Lower leg skin (tissue), 4 donors: ENCODE results near the gene LACTBL1. TPM values are rescaled to one million over a fixed set of nuclear protein-coding genes. Genes with fewer than 3 reads are reported as not detected.

ENCODE experiments used
- DNase-seq, 2 donors: peaks; one replicate each; pipeline ENCODE4 v3.0.0-alpha.2; 2019; ENCODE audit warnings: low spot score in 2 of 2
- H3K4me3 ChIP-seq: fragments of 200-600 bp; sonication (generic); 2 replicates; pipeline ENCODE4 v1.5.1; 2017; ENCODE audit warnings: mild to moderate bottlenecking, low read depth; ENCODE audit not compliant: poor library complexity, severe bottlenecking
- POLR2A ChIP-seq, 2 donors: fragments of 450-650 bp; IDR thresholded peaks; one replicate each; pipeline ENCODE4 v1.6.1; 2016 to 2017; ENCODE audit warnings: antibody characterized with exemption in 2 of 2, mild to moderate bottlenecking in 1 of 2, moderate library complexity in 1 of 2
- WGBS, 2 donors: methylation state at CpG; one replicate each; pipeline ENCODE4 v1.1.5; 2018; 5-methylcytosine and 5-hydroxymethylcytosine counted together
- intact Hi-C: fragments of 100-400 bp; cut with DNase I; formaldehyde crosslinking; loops from one replicate; pipeline ENCODE4 v1.15.0; 2023; ENCODE audit warnings: low total_unique reads
- total RNA-seq, 4 donors: library from RNA; depleted of rRNA; stranded (reverse); fragments of >200 nt; gene quantifications; one replicate each; pipeline ENCODE4 v1.1.0, GENCODE V29; 2016
- TF ChIP-seq, protein P1 (sequence below), 3 donors: fragments of 450-650 bp; IDR thresholded peaks; one replicate each; pipeline ENCODE4 v1.5.1; 2016; ENCODE audit warnings: antibody characterized with exemption in 3 of 3, mild to moderate bottlenecking in 3 of 3, moderate library complexity in 2 of 3

Gene LACTBL1
- total RNA-seq, 4 donors from 2014 or later, result not detected

DNA sequence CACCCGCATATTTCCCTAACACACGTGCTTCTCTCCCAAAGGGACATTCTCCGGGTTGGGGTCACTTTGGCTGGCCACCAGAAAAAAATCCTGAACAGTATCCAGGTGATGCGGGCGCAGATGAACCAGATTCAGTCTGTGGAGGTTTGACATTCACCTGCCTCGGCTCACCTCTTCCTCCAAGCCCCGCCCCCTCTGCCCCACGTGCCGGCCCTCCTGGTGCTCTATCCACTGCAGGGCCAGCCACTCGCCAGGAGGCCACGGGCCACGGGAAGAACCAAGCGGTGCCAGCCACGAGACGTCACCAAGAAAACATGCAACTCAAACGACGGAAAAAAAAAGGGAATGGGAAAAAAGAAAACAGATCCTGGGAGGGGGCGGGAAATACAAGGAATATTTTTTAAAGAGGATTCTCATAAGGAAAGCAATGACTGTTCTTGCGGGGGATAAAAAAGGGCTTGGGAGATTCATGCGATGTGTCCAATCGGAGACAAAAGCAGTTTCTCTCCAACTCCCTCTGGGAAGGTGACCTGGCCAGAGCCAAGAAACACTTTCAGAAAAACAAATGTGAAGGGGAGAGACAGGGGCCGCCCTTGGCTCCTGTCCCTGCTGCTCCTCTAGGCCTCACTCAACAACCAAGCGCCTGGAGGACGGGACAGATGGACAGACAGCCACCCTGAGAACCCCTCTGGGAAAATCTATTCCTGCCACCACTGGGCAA lies 59.1 kb downstream of the LACTBL1 start:
- intact Hi-C loops, result no loop called here
- TF ChIP-seq, protein P1, sequence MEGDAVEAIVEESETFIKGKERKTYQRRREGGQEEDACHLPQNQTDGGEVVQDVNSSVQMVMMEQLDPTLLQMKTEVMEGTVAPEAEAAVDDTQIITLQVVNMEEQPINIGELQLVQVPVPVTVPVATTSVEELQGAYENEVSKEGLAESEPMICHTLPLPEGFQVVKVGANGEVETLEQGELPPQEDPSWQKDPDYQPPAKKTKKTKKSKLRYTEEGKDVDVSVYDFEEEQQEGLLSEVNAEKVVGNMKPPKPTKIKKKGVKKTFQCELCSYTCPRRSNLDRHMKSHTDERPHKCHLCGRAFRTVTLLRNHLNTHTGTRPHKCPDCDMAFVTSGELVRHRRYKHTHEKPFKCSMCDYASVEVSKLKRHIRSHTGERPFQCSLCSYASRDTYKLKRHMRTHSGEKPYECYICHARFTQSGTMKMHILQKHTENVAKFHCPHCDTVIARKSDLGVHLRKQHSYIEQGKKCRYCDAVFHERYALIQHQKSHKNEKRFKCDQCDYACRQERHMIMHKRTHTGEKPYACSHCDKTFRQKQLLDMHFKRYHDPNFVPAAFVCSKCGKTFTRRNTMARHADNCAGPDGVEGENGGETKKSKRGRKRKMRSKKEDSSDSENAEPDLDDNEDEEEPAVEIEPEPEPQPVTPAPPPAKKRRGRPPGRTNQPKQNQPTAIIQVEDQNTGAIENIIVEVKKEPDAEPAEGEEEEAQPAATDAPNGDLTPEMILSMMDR (IDR thresholded peaks at IDR 0.05), result no peak
- TF ChIP-seq POLR2A (IDR thresholded peaks at IDR 0.05), result no peak
- no peak overlapping the region for H3K4me3 ChIP-seq
- 72 to 76% methylated on average over 24 of the region's 24 CpGs for WGBS, 2 donors
- DNase-seq, result no peak

DNA sequence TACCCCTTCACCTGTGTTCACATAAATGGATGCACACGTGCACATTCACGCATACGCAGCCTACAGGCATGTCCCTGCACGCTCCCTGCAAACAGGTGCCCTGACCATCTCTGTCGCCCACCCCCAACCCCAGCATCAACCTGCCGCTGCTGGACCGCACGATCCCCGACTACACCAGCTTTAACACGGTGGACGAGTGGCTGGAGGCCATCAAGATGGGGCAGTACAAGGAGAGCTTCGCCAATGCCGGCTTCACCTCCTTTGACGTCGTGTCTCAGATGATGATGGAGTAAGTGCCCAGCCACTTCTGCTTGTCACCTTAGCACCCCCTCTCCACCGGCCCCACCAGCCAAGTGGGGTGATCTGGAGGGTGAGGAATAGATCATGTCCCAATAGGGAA lies 60.4 kb downstream of the LACTBL1 start:
- intact Hi-C loops, result no loop called here
- DNase-seq, result no peak
- H3K4me3 ChIP-seq, result no peak overlapping the region
- no peak for TF ChIP-seq POLR2A (IDR thresholded peaks at IDR 0.05)
- TF ChIP-seq, protein P1 (IDR thresholded peaks at IDR 0.05), result no peak
- WGBS, 2 donors, result 90 to 92% methylated on average over 16 of the region's 16 CpGs

DNA sequence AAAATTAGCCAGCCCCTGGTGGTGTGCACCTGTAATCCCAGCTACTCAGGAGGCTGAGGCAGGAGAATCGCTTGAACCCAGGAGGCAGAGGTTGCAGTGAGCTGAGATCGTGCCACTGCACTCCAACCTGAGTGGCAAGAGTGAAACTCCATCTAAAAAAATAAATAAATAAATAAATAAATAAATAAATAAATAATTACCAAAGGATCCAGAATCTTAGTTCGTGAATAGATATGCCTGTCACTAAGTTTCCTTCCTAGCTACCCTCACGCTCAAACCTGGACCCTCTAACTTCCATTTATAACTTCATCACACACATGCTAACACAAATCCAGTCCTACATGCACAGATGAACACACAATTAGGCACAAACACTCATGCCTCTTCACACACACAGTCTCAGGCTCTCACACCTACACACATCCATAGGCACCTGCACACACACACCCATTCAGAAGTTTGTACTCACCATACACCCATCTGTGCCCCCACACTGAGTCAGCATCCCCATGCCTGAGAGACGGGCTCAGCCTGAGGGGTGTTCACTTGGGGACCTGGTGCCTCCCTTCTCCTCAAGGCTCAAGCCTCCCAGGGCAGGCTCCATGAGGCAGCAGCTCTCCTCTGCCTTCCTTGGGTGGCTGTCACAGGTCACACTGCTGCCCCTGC lies 61.5 kb downstream of the LACTBL1 start:
- TF ChIP-seq, protein P1 (IDR thresholded peaks at IDR 0.05), result no peak
- no peak for TF ChIP-seq POLR2A (IDR thresholded peaks at IDR 0.05)
- DNase-seq, result no peak
- WGBS, 2 donors, result 87 to 92% methylated on average over 5 of the region's 5 CpGs
- intact Hi-C loops, result no loop called here
- H3K4me3 ChIP-seq, result no peak overlapping the region

DNA sequence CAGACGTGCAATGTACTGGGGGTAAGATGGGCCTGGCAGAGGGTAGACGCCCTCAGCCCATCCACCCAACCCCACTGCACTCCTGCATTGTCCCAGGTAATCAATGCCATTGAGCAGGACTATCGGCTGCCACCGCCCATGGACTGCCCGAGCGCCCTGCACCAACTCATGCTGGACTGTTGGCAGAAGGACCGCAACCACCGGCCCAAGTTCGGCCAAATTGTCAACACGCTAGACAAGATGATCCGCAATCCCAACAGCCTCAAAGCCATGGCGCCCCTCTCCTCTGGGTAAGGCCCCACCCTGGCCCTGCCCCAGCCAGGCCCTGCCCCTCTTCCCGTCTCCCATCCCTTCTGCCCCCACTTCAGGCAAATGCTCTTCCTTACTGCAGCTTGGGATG lies 62.4 kb downstream of the LACTBL1 start:
- no peak for DNase-seq
- WGBS, 2 donors, result 98 to 99% methylated on average over 12 to 13 of the region's 13 CpGs
- H3K4me3 ChIP-seq, result no peak overlapping the region
- intact Hi-C loops, result no loop called here
- TF ChIP-seq, protein P1 (IDR thresholded peaks at IDR 0.05), result no peak
- no peak for TF ChIP-seq POLR2A (IDR thresholded peaks at IDR 0.05)

DNA sequence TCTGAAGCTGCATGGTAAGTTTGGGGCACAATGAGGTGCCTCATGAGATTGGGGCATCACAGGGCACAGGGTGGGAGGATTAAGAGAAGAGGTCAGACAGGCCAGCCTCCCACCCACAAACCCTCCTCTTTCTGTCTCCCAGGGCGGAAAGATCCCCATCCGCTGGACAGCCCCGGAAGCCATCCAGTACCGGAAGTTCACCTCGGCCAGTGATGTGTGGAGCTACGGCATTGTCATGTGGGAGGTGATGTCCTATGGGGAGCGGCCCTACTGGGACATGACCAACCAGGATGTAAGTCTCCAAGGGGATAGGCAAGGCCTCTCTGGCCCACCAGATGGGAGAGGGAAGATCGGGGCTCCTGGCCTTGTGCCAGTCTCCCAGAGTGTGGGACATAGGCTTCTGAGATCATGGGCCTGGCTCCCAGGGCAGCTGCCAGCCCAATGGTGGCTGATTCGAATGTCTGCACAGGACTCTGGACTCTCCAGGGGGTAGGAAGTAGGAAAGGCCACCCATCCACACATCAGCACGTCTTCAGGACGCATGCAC lies 63.7 kb downstream of the LACTBL1 start:
- no peak for DNase-seq
- no peak overlapping the region for H3K4me3 ChIP-seq
- TF ChIP-seq POLR2A (IDR thresholded peaks at IDR 0.05), result no peak
- intact Hi-C loops, result no loop called here
- 92 to 93% methylated on average over 11 of the region's 11 CpGs for WGBS, 2 donors

DNA sequence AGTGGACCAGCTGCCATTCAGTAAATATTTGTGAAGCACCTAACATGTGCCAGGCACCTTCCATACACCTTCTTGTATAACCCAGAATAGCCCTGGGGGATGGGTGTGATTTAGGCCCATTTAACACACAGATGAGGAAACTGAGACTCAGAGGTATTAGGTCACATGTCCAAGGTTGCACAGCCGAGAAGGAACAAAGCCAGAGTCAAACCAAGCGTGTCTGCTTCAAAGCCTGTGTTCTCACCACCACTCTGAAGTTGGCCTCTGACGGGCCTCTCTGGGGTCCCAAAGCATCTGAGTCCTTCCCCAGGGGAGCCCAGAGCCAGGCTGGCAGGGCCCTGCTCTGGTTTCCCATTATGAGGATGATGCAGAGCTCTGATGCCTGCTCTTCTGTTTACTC lies 65.1 kb downstream of the LACTBL1 start:
- intact Hi-C loops, result no loop called here
- WGBS, 2 donors, result 87 to 93% methylated on average over 3 of the region's 3 CpGs
- no peak for DNase-seq
- TF ChIP-seq, protein P1 (IDR thresholded peaks at IDR 0.05), result no peak
- no peak for TF ChIP-seq POLR2A (IDR thresholded peaks at IDR 0.05)
- no peak overlapping the region for H3K4me3 ChIP-seq
